NOMO-1 treated with DMSO at 0.1 percent for 48 hours (cell line): ENCODE results near the gene RANGAP1.
"Not testable (repeated sequence)": the region's sequence is repeated elsewhere in the genome, so short reads cannot be mapped to it uniquely, and the experiment has no call there.

Experiments used
- DNase-seq: peaks from one replicate; lab custom pipeline; 2025; ENCODE audit not compliant: unreplicated experiment; lab: John Stamatoyannopoulos, UW

Gene RANGAP1

GRCh38 chr22:41261541-41262249, 24.3 kb downstream of the RANGAP1 start:
- no peak for DNase-seq

- no peak for DNase-seq
Measured at GRCh38 chr22:41260871-41261270, 25.1 kb downstream of the RANGAP1 start.

GRCh38 chr22:41259756-41260155, 26.2 kb downstream of the RANGAP1 start:
- not testable (repeated sequence) for DNase-seq

GRCh38 chr22:41257696-41258095, 28.3 kb downstream of the RANGAP1 start:
- no peak for DNase-seq

- DNase-seq = no peak
Measured at GRCh38 chr22:41256254-41257253, 29.4 kb downstream of the RANGAP1 start.

GRCh38 chr22:41254230-41254629, 31.8 kb downstream of the RANGAP1 start:
- DNase-seq = no peak

- no peak for DNase-seq
Measured at GRCh38 chr22:41252365-41252764, 33.6 kb downstream of the RANGAP1 start.

GRCh38 chr22:41250127-41250526, 35.9 kb downstream of the RANGAP1 start:
- DNase-seq = no peak

GRCh38 chr22:41249442-41249841, 36.5 kb downstream of the RANGAP1 start:
- DNase-seq = no peak

- no peak for DNase-seq
Measured at GRCh38 chr22:41248758-41249157, 37.2 kb downstream of the RANGAP1 start.

GRCh38 chr22:41248314-41248713, 37.7 kb downstream of the RANGAP1 start:
- no peak for DNase-seq

- no peak for DNase-seq
Measured at GRCh38 chr22:41247703-41248102, 38.3 kb downstream of the RANGAP1 start.

- no peak for DNase-seq
Measured at GRCh38 chr22:41245917-41246499, 40.0 kb downstream of the RANGAP1 start.

GRCh38 chr22:41243361-41243760, 42.6 kb downstream of the RANGAP1 start:
- no peak for DNase-seq

GRCh38 chr22:41242396-41243117, 43.4 kb downstream of the RANGAP1 start:
- no peak for DNase-seq

- DNase-seq = no peak
Measured at GRCh38 chr22:41241133-41241676, 44.8 kb downstream of the RANGAP1 start.

GRCh38 chr22:41240377-41241132, 45.4 kb downstream of the RANGAP1 start, which contains the start of gene CHADL:
TSS of gene CHADL (minus strand) at chr22:41240931. CDS start at chr22:41240881, 50 bp downstream.
- DNase-seq = no peak

GRCh38 chr22:41239443-41240128, 46.4 kb downstream of the RANGAP1 start:
- no peak for DNase-seq
